Measurements from ENCODE around the gene COL6A1.

GRCh38 chr21:45979651-45980050, 1.9 kb upstream of the COL6A1 start:
- TF ChIP-seq, protein P1, sequence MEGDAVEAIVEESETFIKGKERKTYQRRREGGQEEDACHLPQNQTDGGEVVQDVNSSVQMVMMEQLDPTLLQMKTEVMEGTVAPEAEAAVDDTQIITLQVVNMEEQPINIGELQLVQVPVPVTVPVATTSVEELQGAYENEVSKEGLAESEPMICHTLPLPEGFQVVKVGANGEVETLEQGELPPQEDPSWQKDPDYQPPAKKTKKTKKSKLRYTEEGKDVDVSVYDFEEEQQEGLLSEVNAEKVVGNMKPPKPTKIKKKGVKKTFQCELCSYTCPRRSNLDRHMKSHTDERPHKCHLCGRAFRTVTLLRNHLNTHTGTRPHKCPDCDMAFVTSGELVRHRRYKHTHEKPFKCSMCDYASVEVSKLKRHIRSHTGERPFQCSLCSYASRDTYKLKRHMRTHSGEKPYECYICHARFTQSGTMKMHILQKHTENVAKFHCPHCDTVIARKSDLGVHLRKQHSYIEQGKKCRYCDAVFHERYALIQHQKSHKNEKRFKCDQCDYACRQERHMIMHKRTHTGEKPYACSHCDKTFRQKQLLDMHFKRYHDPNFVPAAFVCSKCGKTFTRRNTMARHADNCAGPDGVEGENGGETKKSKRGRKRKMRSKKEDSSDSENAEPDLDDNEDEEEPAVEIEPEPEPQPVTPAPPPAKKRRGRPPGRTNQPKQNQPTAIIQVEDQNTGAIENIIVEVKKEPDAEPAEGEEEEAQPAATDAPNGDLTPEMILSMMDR (conservative IDR thresholded peaks at IDR 0.05 in 1 of 2, IDR thresholded peaks at IDR 0.05 in 1 of 2; ENCODE audit: low read depth in 1 of 2, low read length in 2 of 2) = no peak
- TF ChIP-seq EZH2 (IDR thresholded peaks at IDR 0.05; ENCODE audit: low read length, missing control alignments) = no peak
